B cell (primary cell): Measurements from ENCODE around the gene MAB21L3.

Experiments
- CTCF ChIP-seq: fragments of 200-600 bp; IDR thresholded peaks from one replicate; pipeline ENCODE4 v1.8.0; 2022; ENCODE audit warnings: antibody characterized with exemption, mild to moderate bottlenecking
- EZH2 ChIP-seq: IDR thresholded peaks from 2 replicates; pipeline ENCODE4 v1.6.1; 2012; ENCODE audit warnings: borderline replicate concordance, low read depth, mild to moderate bottlenecking, moderate library complexity, low read length; ENCODE audit not compliant: insufficient read depth, poor library complexity, severe bottlenecking

- TF ChIP-seq CTCF (no peak), EZH2 (no peak)
Observed at GRCh38 chr1:116097626-116098025, 13.6 kb upstream of the MAB21L3 start.
